Measurements from ENCODE around the gene ZNF334. TPM values are rescaled to one million over a fixed set of nuclear protein-coding genes. Genes with fewer than 3 reads are reported as not detected.

The ZNF334 gene
- total RNA-seq, 1 donor from 2014 or later, result 5.4 TPM

DNA sequence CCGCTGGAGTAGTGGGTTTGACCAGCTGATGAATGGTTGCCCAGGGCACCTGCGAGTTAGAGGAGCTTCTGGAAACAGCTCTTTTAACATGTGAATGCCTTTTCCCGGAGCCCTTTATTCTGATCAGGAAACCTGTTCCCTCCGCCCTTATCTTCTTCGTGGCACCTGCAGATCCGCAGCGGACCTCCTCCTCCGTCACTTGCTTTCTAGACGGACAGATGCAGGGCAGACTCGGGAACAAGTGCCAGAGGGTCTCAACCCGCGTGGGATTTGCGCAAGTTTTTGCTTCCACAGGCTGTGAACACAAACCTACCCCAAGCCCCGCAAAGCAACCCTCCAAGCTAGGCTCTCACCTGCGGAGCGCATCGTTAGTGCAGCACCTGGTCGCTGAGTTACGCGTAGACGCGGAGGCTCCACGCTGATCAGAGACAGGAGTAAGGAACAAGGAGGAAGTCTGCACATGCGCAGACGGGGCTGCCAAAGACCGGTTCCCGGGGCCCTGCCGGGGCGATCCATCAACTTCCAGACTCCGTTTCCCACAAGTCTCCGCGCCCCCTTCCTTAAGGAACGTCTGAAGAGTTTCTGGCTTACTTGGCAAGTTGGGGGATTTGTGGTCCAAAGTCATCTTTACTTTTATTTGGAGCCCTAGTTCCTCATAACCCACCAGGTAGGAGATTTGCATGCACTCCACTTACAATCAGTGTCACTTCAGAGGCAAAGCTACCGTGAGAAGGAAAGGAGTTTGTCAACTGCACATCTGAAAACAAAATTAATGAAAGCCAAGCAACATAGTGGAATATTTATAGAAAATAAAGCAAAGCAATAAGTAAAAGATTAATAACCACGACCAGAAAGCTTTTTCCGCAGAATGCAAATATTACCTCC lies 54.3 kb downstream of the ZNF334 start:
- DNase-seq (ENCODE audit: extremely low spot score in 2 of 2), result no peak
- no peaks in the 10 kb centered on the region for H3K27me3 ChIP-seq
- no peaks in the 10 kb centered on the region for H3K4me1 ChIP-seq
- intact Hi-C loops (cut with DNase I), result no loop called here
- no peaks in the 10 kb centered on the region for H3K36me3 ChIP-seq
- H3K4me3 ChIP-seq, result peak overlapping the region; percentile 37 to 51
- no peaks in the 10 kb centered on the region for H3K9me3 ChIP-seq
- TF ChIP-seq POLR2A (IDR thresholded peaks at IDR 0.05) (no peak), POLR2AphosphoS5 (IDR thresholded peaks at IDR 0.05; ENCODE audit: insufficient read depth in 1 of 2, low read depth in 1 of 2) (no peak)
- TF ChIP-seq, protein P1, sequence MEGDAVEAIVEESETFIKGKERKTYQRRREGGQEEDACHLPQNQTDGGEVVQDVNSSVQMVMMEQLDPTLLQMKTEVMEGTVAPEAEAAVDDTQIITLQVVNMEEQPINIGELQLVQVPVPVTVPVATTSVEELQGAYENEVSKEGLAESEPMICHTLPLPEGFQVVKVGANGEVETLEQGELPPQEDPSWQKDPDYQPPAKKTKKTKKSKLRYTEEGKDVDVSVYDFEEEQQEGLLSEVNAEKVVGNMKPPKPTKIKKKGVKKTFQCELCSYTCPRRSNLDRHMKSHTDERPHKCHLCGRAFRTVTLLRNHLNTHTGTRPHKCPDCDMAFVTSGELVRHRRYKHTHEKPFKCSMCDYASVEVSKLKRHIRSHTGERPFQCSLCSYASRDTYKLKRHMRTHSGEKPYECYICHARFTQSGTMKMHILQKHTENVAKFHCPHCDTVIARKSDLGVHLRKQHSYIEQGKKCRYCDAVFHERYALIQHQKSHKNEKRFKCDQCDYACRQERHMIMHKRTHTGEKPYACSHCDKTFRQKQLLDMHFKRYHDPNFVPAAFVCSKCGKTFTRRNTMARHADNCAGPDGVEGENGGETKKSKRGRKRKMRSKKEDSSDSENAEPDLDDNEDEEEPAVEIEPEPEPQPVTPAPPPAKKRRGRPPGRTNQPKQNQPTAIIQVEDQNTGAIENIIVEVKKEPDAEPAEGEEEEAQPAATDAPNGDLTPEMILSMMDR (IDR thresholded peaks at IDR 0.05), result no peak
- H3K27ac ChIP-seq, result no peak overlapping the region

DNA sequence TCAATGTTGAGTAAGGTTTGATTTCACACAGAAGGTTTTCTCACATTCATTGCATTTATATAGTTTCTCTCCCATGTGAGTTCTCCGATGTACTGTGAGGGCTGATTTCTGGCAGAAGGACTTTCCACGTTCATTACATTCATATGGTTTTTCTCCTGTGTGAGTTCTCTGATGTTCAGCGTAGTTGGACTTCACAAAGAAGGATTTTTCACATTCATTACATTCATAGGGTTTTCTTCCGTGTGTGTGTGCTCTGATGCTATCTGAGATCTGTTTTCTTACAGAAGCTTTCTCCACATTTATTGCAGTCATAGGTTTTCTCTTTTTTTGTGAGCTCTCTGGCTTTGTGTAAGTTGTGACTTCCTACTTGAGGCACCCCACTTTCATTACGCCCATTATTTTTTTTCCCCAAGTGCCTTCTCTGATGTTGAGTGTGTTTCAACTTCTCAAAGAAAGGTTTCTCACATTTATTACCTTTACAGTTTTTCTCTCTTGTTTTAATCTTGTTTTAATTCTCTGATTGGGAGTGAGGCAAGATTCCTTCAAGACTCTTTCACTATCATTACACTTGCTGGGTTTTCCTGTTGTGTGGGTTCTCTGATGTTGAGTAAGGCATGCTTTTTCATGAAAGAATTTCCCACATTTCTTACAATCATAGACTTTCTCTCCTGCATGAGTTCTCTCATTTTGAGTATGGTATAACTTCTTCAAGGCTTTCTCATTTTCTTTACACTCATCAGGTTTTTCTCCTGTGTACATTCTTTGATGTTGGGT lies 56.9 kb downstream of the ZNF334 start:
- DNase-seq (ENCODE audit: extremely low spot score in 2 of 2), result no peak
- no peaks in the 10 kb centered on the region for H3K36me3 ChIP-seq
- intact Hi-C loops (cut with DNase I), result no loop called here
- H3K27ac ChIP-seq, result no peak overlapping the region
- H3K9me3 ChIP-seq, result no peaks in the 10 kb centered on the region
- H3K27me3 ChIP-seq, result no peaks in the 10 kb centered on the region
- H3K4me3 ChIP-seq, result no peak overlapping the region
- TF ChIP-seq POLR2AphosphoS5 (IDR thresholded peaks at IDR 0.05; ENCODE audit: insufficient read depth in 1 of 2, low read depth in 1 of 2) (no peak), POLR2A (IDR thresholded peaks at IDR 0.05) (no peak)
- no peaks in the 10 kb centered on the region for H3K4me1 ChIP-seq

DNA sequence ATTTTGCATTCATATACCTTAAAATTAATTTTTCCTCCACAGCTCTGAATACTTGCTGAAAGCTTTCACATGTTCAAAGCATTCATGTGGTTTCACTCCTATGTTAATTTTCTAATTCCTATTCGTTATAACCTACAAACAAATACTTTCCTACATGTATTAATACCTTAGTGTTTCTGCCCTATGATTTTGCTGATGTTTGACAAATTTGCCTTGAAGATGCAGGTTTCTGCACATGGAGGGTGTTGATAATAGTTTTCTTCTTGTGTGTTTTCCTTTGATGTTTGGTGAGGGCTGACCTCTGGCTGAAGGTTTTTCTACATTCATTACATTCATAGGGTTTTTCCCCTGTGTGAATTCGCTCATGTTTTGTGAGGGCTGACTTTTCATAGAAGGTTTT lies 57.6 kb downstream of the ZNF334 start:
- Histone ChIP-seq H3K36me3 (no peaks in the 10 kb centered on the region), H3K27ac (no peak overlapping the region), H3K4me3 (no peak overlapping the region), H3K9me3 (no peaks in the 10 kb centered on the region), H3K27me3 (no peaks in the 10 kb centered on the region), H3K4me1 (peaks cover 7% of the 10 kb centered on the region)
- TF ChIP-seq POLR2AphosphoS5 (IDR thresholded peaks at IDR 0.05; ENCODE audit: insufficient read depth in 1 of 2, low read depth in 1 of 2) (no peak), POLR2A (IDR thresholded peaks at IDR 0.05) (no peak)
- TF ChIP-seq, protein P1 (IDR thresholded peaks at IDR 0.05), result no peak
- DNase-seq (ENCODE audit: extremely low spot score in 2 of 2), result no peak
- intact Hi-C loops (cut with DNase I), result no loop called here

Other genes starting within 250 kb of the ZNF334 start
- gene CDH22, start 205.1 kb downstream of the ZNF334 start, total RNA-seq, result 1.7 TPM
- 73.9 TPM for gene ELMO2, start 106.9 kb downstream of the ZNF334 start, total RNA-seq
- not detected for gene OCSTAMP, start 37.1 kb upstream of the ZNF334 start, total RNA-seq
- gene SLC13A3, start 137.9 kb upstream of the ZNF334 start, total RNA-seq, result 1.2 TPM
- gene TP53RK, start 175.9 kb upstream of the ZNF334 start, total RNA-seq, result 27.7 TPM
- gene SLC2A10, start 196.1 kb upstream of the ZNF334 start, total RNA-seq, result 21.6 TPM

Measured in vagina (tissue), 2 donors.